Mesothelial cell of epicardium (in vitro differentiated cells): ENCODE measurements around the gene ARHGEF7. TPM values are rescaled to one million over a fixed set of nuclear protein-coding genes. Genes with fewer than 3 reads are reported as not detected.

Source experiments
- DNase-seq, 2 experiments: peaks; one replicate each; pipeline ENCODE4 v3.0.0; 2021; ENCODE audit warnings: low spot score in 2 of 2; ENCODE audit not compliant: unreplicated experiment in 2 of 2
- H3K27ac Mint-ChIP-seq: 2 replicates; pipeline ENCODE4 v1.8.0; 2021; ENCODE audit warnings: mixed read lengths
- H3K27me3 Mint-ChIP-seq: 2 replicates; pipeline ENCODE4 v1.8.0; 2021; ENCODE audit warnings: low read depth, mixed read lengths
- H3K36me3 Mint-ChIP-seq: 2 replicates; pipeline ENCODE4 v1.8.0; 2021; ENCODE audit warnings: mixed read lengths
- H3K4me1 Mint-ChIP-seq: 2 replicates; pipeline ENCODE4 v1.8.0; 2021; ENCODE audit warnings: mixed read lengths
- H3K4me3 Mint-ChIP-seq: 2 replicates; pipeline ENCODE4 v1.8.0; 2021; ENCODE audit warnings: mild to moderate bottlenecking, moderate library complexity, mixed read lengths
- H3K9me3 Mint-ChIP-seq: 2 replicates; pipeline ENCODE4 v1.8.0; 2021; ENCODE audit warnings: mixed read lengths
- CTCF ChIP-seq: fragments of 200-600 bp; sonication (generic); IDR thresholded peaks from one replicate; pipeline ENCODE4 v1.5.0; 2021; ENCODE audit warnings: antibody characterized with exemption; ENCODE audit not compliant: unreplicated experiment
- total RNA-seq: library from RNA; stranded (reverse); gene quantifications from 3 replicates; pipeline ENCODE4 v1.2.1, GENCODE V29; 2021

ARHGEF7 gene
- total RNA-seq, 1 donor from 2014 or later: 95.9 TPM

- Mint-ChIP-seq H3K4me3 (no peak overlapping the region), H3K9me3 (no peaks in the 10 kb centered on the region), H3K4me1 (peaks cover 46% of the 10 kb centered on the region), H3K36me3 (no peaks in the 10 kb centered on the region), H3K27me3 (no peaks in the 10 kb centered on the region), H3K27ac (peak overlapping the region; percentile 90)
- TF ChIP-seq CTCF: no peak
- no peak for DNase-seq
Observed at GRCh38 chr13:111212517-111212873, 97.4 kb downstream of the ARHGEF7 start.

- Mint-ChIP-seq H3K4me1 (peaks cover 46% of the 10 kb centered on the region), H3K27me3 (no peaks in the 10 kb centered on the region), H3K4me3 (no peak overlapping the region), H3K36me3 (peaks cover 9% of the 10 kb centered on the region), H3K27ac (peak overlapping the region; percentile 6), H3K9me3 (no peaks in the 10 kb centered on the region)
- DNase-seq: no peak
- TF ChIP-seq CTCF: no peak
Observed at GRCh38 chr13:111213964-111214726, 99.0 kb downstream of the ARHGEF7 start.

- Mint-ChIP-seq H3K4me1 (peaks cover 38% of the 10 kb centered on the region), H3K27me3 (no peaks in the 10 kb centered on the region), H3K36me3 (peaks cover 9% of the 10 kb centered on the region), H3K4me3 (no peak overlapping the region), H3K27ac (peak overlapping the region; percentile 19), H3K9me3 (no peaks in the 10 kb centered on the region)
- DNase-seq: no peak
- no peak for TF ChIP-seq CTCF
Observed at GRCh38 chr13:111215081-111216047, 100.3 kb downstream of the ARHGEF7 start.

- TF ChIP-seq CTCF: no peak
Observed at GRCh38 chr13:111216166-111216960, 101.3 kb downstream of the ARHGEF7 start.

GRCh38 chr13:111217641-111218040, 102.5 kb downstream of the ARHGEF7 start:
- Mint-ChIP-seq H3K27ac (no peak overlapping the region), H3K9me3 (no peaks in the 10 kb centered on the region), H3K36me3 (peaks cover 9% of the 10 kb centered on the region), H3K27me3 (no peaks in the 10 kb centered on the region), H3K4me3 (no peak overlapping the region), H3K4me1 (peaks cover 16% of the 10 kb centered on the region)
- DNase-seq: no peak
- no peak for TF ChIP-seq CTCF

More at GRCh38 chr13:111216166-111216960, 101.3 kb downstream of the ARHGEF7 start:
- Mint-ChIP-seq H3K36me3 (peaks cover 9% of the 10 kb centered on the region), H3K9me3 (no peaks in the 10 kb centered on the region), H3K4me3 (no peak overlapping the region), H3K27ac (peak overlapping the region; percentile 78), H3K4me1 (peaks cover 28% of the 10 kb centered on the region), H3K27me3 (no peaks in the 10 kb centered on the region)
- peak in 1 of 2 experiments; percentile 62 for DNase-seq
